ENCODE measurements around the gene ZNF143.

ZNF143 gene

DNA sequence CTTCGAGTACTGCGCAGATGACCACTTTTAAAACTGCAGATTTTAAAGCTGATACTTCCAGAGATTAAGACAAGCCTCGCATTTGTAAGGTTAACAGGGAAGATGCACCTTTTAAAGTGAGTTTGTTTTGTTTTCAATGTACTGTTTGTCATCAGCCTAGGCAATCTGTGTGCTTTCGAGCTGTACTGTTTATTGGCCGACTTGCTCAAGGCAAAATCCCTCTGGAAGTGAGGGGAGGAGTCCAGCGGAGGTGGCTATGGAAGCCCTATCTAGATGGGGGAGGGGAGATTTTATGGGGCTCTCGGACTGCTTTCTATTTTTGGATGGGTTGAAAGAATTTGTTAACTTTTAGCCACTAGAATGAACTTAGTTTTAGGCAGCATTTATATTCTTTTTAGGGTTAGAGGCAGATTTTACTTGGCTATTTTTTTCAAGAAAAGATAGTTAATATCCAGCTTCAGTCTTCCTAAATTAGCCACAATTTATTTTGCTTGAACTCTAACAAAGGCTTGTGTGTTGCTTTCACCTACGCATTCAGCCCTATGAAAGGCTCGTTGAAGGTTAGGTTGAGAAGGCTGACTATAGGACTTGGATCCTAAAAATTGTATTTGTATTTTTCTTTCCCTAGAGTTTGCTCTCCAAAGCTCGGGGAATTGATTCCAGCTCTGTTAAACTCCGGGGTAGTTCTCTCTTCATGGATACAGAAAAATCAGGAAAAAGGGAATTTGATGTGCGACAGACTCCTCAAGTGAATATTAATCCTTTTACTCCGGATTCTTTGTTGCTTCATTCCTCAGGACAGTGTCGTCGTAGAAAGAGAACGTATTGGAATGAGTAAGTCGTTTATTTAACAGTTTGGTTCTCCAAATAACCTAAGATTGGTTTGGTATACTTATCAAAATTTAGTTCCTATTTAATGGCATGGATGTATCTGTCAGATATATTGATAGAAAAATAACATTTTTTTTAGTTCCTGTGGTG is 114.7 kb downstream of the ZNF143 start:
- DNase-seq (ENCODE audit: low read depth, low spot score), result peak; percentile 92

DNA sequence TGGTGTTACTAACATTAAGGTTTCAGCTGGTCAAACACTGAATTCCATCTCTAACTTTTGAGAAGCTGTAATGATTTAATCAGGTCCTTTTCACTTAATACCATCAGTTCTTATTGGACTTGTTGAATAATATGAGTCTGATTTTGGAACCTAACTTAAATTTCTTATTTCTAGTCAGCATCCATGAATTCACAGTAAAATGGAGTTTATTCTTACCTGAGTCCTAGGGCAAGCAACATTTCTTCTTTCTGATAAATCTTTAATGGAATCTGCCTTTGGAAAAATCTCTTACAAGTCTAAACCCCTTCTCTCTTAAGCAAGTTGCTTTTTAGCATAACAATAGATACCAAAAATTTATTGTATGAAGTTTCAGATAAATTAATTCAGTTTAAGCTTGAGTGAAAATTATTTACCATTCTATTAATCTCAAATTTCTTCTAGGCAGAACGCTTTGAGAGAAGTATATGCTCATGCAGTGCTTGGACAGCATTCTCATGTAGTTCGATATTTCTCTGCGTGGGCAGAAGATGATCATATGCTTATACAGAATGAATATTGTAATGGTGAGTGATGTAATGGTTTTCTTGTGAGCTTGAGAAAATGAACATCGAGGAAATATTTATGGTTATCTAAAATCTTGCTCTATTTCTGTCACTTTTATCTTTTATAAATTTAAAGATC is 116.0 kb downstream of the ZNF143 start:
- peak; percentile 45 for DNase-seq (ENCODE audit: low read depth, low spot score)

DNA sequence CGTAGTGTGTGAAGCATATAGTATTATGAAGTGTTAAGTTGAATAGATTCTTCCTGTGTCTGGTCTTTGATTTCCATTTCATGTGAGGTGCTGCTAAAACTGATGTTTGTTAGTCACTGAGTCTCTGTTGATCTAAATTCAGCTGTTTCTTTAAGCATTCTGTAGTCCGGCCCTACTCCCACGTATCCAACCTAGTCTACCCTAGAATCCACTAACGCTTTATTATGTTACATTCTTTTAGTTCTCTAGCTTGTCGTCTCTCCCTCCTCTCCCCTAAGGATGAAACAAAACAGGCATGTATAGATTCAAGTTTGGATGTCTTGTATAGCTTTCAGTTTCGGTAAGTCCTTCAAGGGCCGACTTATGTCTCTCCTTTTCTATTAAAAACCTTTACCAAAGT is 116.7 kb downstream of the ZNF143 start:
- DNase-seq (ENCODE audit: low read depth, low spot score), result peak; percentile 64

Measured in astrocyte of the hippocampus (primary cell).